GM19324 (cell line): ENCODE measurements around the gene DNAJB8.

Experiments
- ATAC-seq: cut with Tn5 transposase; IDR thresholded peaks from one replicate; pipeline ENCODE4 v1.9.1; 2021; ENCODE audit warnings: mild to moderate bottlenecking, moderate library complexity; ENCODE audit not compliant: unreplicated experiment, low FRiP score

Gene DNAJB8

GRCh38 chr3:128469556-128469955 lies 2.9 kb upstream of the DNAJB8 start:
- no peak for ATAC-seq

GRCh38 chr3:128468791-128469527 lies 2.3 kb upstream of the DNAJB8 start:
- no peak for ATAC-seq

GRCh38 chr3:128468285-128468790 lies 1.6 kb upstream of the DNAJB8 start:
- no peak for ATAC-seq

DNA sequence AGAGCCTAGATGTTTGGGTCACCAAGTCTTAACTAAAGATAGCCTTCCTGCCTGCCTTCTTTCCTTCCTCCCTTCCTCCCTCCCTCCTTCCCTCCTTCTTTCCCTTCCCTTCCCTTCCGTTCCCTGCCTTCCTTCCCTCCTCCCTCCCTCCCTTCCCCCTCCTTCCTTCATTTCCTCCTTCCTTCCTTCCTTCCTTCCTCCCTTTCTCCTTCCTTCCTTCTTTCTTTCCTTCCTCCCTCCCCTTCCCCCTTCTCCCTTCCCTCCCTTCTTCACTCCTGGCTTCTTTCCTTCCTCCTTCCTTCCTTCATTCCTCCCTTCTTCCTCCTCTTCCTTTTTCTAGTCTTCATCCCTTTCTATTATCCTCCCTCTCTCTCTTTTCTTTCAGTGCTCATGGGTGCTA lies 2.0 kb downstream of the DNAJB8 start:
- ATAC-seq, result no peak

GRCh38 chr3:128464188-128464587 lies 2.5 kb downstream of the DNAJB8 start:
- no peak for ATAC-seq

DNA sequence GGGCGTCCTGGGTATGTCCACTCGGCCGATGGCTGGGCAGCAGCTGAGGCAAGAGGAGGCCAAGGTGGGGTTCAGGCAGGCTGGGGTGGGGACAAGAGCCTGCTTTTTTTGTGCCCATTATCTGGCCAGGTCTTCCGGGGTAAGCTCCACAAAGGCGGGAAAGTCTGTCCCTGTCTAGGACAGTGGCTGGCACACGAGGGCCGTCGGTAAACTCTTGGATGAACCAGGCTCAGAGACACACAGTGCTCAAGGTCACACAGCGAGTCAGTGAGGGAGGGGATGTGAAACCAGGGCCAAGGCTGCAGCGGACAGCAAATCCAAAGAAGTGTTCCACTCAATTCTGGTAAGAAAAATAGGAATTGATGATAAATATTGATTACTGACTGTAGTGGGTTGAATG lies 2.9 kb downstream of the DNAJB8 start:
- ATAC-seq, result no peak

DNA sequence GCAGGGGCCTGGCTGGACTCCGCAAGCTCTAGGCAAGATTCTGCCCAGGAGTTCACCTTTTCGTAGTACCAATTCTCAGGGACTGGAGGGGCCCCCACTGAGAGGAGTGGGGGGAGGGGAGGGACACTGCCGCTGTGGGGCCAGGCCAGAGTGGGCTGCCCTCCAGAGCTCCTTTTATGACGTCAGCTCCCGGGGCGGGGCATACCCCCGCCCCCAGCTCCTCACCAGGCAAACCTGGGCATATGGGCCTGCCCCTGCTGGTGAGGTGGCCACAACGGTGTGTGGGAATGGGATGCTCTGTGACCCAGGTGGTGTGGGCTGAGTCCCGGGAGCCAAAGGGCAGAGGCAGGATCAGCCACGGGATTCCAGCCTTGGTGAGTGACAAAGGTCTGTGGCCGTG lies 3.3 kb downstream of the DNAJB8 start:
- ATAC-seq, result no peak

DNA sequence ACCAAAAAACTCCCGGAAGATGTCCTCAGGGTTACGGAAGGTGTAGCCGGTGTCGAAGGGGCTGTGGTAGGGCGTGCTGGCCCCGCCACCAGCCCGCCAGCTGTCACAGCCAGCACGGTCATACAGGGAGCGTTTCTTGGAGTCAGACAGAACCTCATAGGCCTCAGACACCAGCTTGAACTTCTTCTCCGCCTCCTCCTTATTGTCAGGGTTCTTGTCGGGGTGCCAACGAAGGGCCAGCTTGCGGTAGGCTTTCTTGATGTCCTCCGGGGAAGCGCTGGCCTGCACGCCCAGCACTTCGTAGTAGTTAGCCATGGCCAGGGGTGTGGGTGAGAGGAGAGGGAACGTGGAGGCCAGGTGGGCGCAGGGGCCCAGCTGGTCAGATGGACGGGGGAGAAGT lies 3.8 kb downstream of the DNAJB8 start:
- no peak for ATAC-seq

DNA sequence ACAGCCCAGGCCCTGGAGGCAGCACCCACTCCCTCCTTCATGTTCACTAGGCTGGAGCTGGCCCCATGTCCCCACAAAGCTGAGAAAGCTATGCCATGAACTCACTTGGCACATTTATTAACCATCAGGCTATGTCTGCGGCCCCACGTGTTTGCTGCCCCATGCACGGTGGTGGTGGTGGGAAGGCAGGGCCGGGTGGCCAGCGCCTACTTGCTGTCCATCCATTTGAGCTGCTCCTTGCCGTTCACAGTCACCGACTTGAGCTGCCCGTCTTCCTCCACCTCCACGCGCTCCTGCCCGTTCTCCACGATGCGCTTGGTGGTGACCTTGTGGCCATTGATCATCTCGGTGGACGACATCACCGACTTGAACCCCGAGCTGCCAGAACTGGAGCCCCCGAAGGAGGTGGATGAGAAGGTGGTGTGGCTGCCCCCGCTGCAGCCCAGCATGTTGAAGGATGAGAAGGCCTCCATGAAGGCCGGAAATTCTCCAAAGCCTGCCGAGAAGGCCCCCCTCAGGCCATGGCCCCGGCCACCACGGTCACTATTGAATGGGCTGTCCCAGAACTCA lies 4.3 kb downstream of the DNAJB8 start:
- ATAC-seq, result no peak

DNA sequence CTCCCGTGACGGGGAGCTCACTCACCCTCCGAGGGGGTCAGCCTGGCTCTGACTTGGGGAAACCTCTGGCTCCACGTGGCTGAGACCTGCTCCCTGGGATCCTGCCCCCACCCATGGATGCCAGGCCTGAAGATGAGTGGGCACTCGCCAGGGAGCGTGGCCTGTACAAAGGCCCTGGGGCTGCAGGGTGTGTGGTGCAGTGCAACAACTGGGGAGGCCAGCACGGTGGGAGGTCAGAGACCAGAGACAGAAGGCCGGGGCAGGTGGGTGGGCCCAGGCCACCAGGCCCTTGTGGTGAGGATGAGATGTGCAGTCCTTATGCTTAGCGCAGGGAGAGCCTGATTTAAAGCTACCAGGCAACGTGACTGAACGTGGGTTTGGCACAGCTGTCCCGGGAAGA lies 5.0 kb downstream of the DNAJB8 start:
- ATAC-seq, result no peak

DNA sequence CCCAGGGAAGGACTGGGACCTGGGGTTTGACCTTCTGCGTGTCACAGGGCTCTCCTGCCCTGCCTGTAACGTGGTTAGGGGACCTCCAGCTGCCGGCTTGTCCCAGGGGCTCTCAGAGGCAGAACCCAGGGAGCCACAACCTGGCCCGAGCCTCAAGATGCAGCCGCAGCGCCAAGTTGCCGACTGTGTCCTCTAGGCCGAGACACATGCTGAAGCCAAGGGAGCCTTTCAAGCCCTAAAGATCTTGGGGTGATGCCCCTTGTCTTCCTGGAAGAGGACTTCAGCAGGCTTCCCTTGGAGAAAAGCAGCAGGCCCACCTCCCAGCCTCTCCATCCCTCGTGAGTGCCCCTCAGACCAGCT lies 7.2 kb downstream of the DNAJB8 start:
- no peak for ATAC-seq

- no peak for ATAC-seq
Observed at GRCh38 chr3:128458746-128459460, 7.8 kb downstream of the DNAJB8 start.

DNA sequence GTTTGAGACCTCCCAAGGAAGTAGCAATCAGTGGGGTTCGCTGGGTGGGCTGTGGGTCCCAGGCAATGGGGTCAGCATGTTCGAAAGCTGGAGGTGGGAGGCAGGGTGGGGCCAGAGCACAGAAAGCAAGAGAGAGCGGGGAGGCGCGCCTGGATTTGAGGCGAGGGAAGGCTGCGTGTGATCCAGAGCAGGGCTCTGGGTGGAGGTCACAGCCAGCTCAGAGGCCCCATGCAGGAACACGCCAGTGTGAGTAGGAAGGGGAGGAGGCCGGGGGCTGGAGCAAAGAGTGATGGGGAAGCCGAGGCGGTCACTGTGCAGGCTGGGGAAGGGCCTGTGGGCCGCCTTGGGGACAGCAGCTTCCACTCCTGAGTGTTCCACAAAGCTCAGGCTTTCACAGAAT lies 8.8 kb downstream of the DNAJB8 start:
- no peak for ATAC-seq

DNA sequence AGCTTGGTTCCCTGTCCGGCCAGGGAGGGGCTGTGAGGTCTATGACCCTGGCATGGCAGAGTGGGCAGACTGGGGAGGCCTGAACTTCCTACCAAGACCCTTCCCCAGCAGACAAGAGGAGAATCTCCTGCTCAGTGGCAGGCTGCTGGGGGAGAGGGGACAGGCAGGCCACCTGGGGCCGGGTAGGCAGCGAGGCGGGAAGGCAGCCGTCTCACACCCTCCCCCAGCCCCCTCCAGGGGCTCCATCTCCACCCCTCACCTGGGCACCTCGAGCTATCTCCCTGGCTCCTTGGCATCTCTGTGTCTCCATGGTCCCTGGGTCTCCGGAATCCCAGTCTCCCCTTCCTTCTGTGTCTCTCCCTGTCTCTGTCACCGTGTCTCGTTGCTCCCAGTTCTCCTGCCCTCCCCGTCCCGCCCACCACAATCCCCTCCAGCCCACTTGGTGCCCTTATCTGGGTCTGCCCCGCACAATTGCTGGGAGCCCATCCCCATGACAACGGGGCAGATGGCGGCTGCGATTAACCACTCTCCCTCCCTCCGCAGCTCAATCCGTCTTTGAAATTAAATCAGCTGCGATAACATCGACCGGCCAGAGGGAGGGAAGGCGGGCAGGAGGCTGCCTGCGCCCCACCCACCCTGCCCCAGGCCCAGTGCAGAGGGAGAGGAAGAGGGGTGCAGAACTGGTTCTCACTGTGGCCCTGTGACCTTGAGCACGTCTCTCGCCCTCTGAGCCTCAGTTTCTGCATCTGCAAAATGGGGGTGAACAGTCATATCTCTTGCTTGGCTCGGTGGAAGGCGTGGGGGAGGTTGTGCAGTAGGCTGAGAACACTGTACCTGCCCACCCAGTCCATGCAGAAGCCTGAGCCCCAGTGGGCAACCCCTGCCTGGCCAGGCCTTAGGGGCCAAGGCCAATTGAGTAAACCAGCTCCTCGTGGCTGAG lies 9.6 kb downstream of the DNAJB8 start:
- no peak for ATAC-seq

DNA sequence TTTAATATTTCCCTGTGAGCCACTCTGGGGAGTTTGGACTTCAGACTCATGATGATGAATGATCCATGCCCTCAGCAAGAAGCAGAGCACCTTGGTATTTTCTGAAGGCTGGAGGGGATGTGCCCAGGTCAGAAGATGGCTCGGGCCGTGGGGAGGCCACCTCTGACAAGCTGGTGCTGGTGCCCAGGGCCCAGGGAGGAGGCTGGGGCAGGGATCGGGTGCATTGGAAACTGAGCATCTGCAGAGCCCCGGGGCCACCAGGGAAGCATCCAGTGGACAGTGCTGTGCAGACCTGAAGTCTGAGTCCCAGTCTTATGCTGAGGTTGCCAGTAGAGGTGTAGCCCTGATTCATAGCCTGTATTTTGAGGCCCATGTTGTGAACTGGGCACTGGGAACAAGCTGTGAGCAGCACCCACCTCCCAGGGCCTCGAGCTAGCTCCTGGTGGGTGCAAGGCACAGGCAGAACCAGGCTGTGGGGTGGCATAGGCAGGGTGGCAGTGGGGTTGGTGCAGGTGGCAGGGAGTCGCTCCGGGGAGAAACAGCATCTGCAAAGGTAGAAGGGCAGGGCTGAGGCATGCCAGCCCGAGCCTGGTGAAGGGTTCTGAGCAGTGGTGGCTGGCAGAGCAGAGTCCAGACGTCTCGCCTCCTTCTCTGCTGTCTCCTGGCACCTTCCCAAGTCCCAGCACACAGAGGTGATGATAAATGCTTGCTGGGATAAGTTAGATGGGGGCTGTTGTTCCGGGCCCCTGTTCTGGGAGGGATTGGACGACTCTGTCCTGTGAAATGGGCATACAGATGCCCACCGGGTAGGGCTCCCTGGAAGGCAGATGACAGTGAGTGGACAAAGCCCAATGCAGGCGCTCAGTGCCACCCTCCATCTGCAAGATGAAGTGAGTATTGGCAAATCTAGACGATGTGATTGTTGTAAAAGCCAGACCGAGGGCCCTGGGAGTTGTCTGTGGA lies 10.6 kb downstream of the DNAJB8 start:
- ATAC-seq, result no peak

DNA sequence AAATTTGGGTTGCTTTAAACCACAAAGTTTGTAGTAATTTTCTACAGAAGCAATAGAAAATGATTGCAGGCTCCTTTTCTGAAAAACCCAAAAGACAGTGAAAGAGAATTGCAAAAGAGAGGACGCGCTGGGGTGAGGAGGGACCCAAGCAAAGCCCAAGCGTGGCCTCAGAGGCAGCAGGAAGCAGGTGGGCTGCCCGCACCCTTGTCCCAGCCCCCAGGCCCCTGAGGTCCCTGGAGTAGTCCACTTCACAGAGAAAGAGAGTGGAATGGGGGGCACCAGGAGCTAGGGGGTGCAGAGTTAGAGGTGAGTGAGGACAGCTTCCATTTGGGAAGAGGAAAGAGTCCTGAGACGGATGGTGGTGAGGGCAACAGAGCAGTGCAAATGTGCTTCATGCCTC lies 11.6 kb downstream of the DNAJB8 start:
- ATAC-seq, result no peak

GRCh38 chr3:128454310-128454618 lies 12.4 kb downstream of the DNAJB8 start:
- ATAC-seq, result no peak

DNA sequence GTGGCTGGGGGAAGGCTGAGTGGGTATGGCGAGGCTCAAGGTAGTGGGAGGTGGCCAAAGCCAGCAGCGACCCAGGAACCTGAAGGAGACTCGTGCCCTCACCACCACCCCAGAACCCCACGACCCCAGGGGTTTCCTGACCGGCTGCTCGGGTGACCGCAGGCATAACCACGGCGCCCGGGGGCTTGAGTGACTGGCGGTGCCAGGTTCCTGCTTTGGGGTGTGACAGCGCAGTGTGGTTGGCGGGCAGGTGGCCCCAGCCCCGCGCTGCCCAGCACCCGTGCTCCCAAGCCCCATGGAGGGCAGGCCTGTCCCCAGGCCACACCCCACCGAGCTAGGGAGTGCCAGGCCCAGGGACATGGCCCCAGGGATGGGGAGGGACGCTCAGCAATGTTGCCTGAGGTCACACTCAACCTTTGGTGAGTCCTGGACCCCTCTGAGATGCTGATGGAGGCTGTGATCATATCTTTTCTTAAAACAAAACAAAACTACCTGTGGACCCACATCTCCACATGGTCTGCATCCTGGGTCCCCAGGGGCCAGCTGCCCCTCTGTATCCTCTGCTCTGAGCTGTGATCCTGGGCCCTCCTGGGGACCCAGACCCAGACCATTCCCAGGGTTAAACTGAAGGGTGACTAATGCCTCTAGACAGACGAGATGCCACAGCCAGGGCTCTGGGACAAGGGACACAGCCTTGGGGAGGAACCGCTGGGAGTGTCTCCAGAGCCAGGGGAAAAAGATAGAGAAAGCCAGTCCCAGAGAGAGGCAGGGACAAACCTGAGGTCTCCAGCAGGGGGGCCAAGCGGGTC lies 13.0 kb downstream of the DNAJB8 start:
- no peak for ATAC-seq

DNA sequence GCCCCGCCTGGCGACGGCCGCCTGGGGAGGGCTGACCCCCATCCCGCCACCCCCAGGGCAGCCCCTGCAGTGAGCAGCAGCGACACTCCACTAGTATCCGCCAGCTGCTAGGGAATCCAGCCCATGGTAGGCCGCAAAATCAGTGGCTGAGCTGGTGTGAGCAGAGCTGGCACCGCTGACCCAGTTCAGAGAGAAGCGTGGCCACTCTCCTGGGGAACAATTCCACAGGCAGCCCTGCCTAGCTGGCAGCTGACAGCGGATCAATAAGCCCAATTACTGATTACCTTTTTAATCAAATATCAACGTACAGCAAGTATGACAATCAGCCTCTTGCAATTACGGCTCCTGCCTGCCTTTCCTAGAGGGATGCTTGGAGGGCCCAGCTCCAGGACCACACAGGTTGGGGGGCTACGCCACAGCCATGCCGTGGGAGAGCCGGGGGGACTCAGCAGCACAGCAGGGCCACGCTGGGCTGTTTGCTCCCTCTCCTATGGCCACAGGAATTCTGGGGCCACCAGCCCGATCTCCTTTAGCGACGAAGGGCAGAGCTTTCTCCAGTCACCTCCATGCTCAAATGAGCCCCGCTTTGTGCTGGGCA lies 13.9 kb downstream of the DNAJB8 start:
- no peak for ATAC-seq
